BLaER1 (cell line): ENCODE data around the gene BGLAP.
"Not testable (repeated sequence)": the region's sequence is repeated elsewhere in the genome, so short reads cannot be mapped to it uniquely, and the experiment has no call there.

Source experiments
- H3K27ac ChIP-seq: shearing (Covaris generic); formaldehyde crosslinking; 2 replicates; pipeline ENCODE4 v1.8.1; 2022
- H3K27me3 ChIP-seq: shearing (Covaris generic); formaldehyde crosslinking; 2 replicates; pipeline ENCODE4 v1.8.1; 2022
- H3K36me3 ChIP-seq: shearing (Covaris generic); formaldehyde crosslinking; 2 replicates; pipeline ENCODE4 v1.8.1; 2022
- H3K4me1 ChIP-seq: shearing (Covaris generic); formaldehyde crosslinking; 2 replicates; pipeline ENCODE4 v1.8.1; 2022
- H3K4me2 ChIP-seq: shearing (Covaris generic); formaldehyde crosslinking; 2 replicates; pipeline ENCODE4 v1.8.1; 2022
- H3K4me3 ChIP-seq: shearing (Covaris generic); formaldehyde crosslinking; 2 replicates; pipeline ENCODE4 v1.8.1; 2022
- H3K9ac ChIP-seq: shearing (Covaris generic); formaldehyde crosslinking; 2 replicates; pipeline ENCODE4 v1.8.1; 2022
- H3K9me3 ChIP-seq: shearing (Covaris generic); formaldehyde crosslinking; 2 replicates; pipeline ENCODE4 v1.8.1; 2022
- H4K20me1 ChIP-seq: shearing (Covaris generic); formaldehyde crosslinking; 2 replicates; pipeline ENCODE4 v1.8.1; 2022
- Cebpa-rat ChIP-seq: shearing (Covaris generic); IDR thresholded peaks from 2 replicates; pipeline ENCODE4 v1.8.1; 2022

BGLAP gene

GRCh38 chr1:156211243-156211642 lies 30.7 kb upstream of the BGLAP start:
- Histone ChIP-seq H3K27ac (no peak overlapping the region), H3K27me3 (no peaks in the 10 kb centered on the region)

GRCh38 chr1:156212130-156212529 lies 29.9 kb upstream of the BGLAP start:
- H3K27ac ChIP-seq = peak overlapping the region; percentile 97
- H3K9me3 ChIP-seq = peaks cover 3% of the 10 kb centered on the region; the same call in 1 of the 2 replicates
- TF ChIP-seq Cebpa-rat = no peak
- peak overlapping the region; percentile 96 for H3K4me2 ChIP-seq
- peaks cover 23% of the 10 kb centered on the region for H3K4me1 ChIP-seq
- peak overlapping the region; percentile 99 for H3K9ac ChIP-seq
- peaks cover 74% of the 10 kb centered on the region for H3K36me3 ChIP-seq
- peak overlapping the region; percentile 83 for H3K4me3 ChIP-seq
- H4K20me1 ChIP-seq = no peaks in the 10 kb centered on the region
- no peaks in the 10 kb centered on the region for H3K27me3 ChIP-seq

More at GRCh38 chr1:156211243-156211642, 30.7 kb upstream of the BGLAP start:
- H4K20me1 ChIP-seq = no peaks in the 10 kb centered on the region
- no peak overlapping the region for H3K4me2 ChIP-seq
- peaks cover 78% of the 10 kb centered on the region for H3K36me3 ChIP-seq
- no peak overlapping the region for H3K9ac ChIP-seq
- H3K4me3 ChIP-seq = no peak overlapping the region
- H3K4me1 ChIP-seq = peaks cover 23% of the 10 kb centered on the region
- no peak for TF ChIP-seq Cebpa-rat
- H3K9me3 ChIP-seq = no peaks in the 10 kb centered on the region

DNA sequence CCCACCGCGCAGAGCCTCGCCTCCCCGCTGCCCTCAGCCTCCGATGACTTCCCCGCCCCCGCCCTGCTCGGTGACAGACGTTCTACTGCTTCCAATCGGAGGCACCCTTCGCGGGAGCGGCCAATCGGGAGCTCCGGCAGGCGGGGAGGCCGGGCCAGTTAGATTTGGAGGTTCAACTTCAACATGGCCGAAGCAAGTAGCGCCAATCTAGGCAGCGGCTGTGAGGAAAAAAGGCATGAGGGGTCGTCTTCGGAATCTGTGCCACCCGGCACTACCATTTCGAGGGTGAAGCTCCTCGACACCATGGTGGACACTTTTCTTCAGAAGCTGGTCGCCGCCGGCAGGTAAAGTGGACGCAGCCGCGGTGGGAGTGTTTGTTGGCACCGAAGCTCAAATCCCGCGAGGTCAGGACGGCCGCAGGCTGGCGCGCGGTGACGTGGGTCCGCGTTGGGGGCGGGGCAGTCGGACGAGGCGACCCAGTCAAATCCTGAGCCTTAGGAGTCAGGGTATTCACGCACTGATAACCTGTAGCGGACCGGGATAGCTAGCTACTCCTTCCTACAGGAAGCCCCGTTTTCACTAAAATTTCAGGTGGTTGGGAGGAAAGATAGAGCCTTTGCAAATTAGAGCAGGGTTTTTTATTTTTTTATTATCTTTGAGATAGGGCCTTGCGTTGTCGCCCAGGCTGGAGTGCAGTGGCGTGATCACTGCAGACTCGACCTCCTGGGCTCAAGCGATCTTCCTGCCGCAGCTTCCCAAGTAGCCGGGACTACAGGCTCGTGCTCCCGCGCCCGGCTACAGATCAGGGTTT lies 28.9 kb upstream of the BGLAP start, which contains the start of gene PMF1:
PMF1 (plus strand) TSS at position 175 of the 811 bp plus-strand sequence; CDS start at position 184, 9 bp downstream.
- Histone ChIP-seq H3K27me3 (no peaks in the 10 kb centered on the region), H4K20me1 (0 out of 2 replicates have a peak, but pooled peaks cover 6% of the 10 kb centered on the region), H3K9ac (peak within 1 kb of the TSS; percentile 99), H3K27ac (peak within 1 kb of the TSS; percentile 97), H3K4me1 (peaks cover 29% of the 10 kb centered on the region), H3K4me2 (peak within 1 kb of the TSS; percentile 96), H3K36me3 (peaks cover 65% of the 10 kb centered on the region), H3K9me3 (peaks cover 3% of the 10 kb centered on the region; the same call in 1 of the 2 replicates), H3K4me3 (peak within 1 kb of the TSS; percentile 83)
- TF ChIP-seq Cebpa-rat = no peak

GRCh38 chr1:156213644-156213966 lies 28.4 kb upstream of the BGLAP start:
- Histone ChIP-seq H3K27me3 (no peaks in the 10 kb centered on the region), H3K9ac (peak overlapping the region; percentile 99), H3K36me3 (peaks cover 59% of the 10 kb centered on the region), H3K4me1 (peaks cover 29% of the 10 kb centered on the region), H4K20me1 (0 out of 2 replicates have a peak, but pooled peaks cover 6% of the 10 kb centered on the region), H3K4me2 (peak overlapping the region; percentile 96), H3K9me3 (peaks cover 3% of the 10 kb centered on the region; the same call in 1 of the 2 replicates), H3K27ac (peak overlapping the region; percentile 97), H3K4me3 (peak overlapping the region; percentile 83)
- TF ChIP-seq Cebpa-rat = no peak

DNA sequence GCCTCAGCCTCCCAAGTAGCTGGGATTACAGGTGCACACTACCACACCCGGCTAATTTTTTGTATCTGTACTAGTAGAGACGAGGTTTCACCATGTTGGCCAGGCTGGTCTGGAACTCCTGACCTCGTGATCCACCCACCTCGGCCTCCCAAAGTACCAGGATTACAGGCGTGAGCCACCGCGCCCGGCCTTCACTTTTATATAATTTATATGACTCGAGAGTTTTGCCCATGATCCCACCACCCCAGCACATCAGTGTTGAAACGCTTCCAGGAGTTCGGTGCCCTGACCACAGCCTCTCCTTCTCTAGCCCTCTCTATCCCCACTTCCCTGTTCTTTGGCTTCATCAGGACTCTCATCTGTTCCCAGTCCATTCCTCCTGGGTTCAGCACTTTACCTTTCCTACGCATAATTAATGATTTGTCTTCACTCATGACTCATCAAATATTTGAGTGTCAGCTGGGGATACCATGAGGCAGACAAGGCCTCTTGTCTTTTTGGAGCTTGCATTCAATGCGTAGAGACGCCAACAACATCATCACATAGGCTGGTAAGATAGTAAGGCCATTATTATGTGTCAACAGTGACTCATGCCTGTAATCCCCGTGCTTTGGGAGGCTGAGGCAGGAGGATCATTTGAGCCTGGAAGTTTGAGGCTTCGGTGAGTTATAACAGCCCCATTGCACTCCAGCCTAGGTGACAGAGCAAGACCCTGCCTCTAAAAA lies 27.8 kb upstream of the BGLAP start:
- Histone ChIP-seq H3K4me1 (peaks cover 29% of the 10 kb centered on the region), H3K4me3 (peak overlapping the region; percentile 83), H3K36me3 (peaks cover 53% of the 10 kb centered on the region), H3K9ac (peak overlapping the region; percentile 99), H3K9me3 (peaks cover 3% of the 10 kb centered on the region; the same call in 1 of the 2 replicates), H3K4me2 (peak overlapping the region; percentile 96), H3K27ac (0 out of 2 replicates have a peak overlapping the region, but pooled peaks have one; percentile 97), H4K20me1 (0 out of 2 replicates have a peak, but pooled peaks cover 6% of the 10 kb centered on the region), H3K27me3 (no peaks in the 10 kb centered on the region)
- TF ChIP-seq Cebpa-rat = no peak

DNA sequence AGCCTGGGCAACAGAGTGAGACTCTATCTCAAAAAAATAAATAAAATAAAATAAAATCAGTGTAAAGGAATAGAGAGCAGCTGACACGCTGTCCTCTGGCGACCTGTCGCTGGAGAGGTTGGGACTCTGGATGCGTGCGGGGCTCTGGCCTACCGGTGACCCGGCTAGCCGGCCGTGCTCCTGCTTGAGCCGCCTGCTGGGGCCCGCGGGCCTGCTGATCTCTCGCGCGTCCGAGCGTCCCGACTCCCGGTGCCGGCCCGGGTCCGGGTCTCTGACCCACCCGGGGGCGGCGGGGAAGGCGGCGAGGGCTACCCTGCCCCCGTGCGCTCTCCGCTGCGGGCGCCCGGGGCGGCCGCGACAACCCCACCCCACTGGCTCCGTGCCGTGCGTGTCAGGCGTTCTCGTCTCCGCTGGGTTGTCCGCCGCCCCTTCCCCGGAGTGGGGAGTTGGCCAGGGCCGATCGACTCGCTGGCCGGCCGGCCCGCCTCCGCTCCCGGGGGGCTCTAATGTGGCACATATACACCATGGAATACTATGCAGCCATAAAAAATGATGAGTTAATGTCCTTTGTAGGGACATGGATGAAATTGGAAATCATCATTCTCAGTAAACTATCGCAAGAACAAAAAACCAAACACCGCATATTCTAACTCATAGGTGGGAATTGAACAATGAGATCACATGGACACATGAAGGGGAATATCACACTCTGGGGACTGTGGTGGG lies 25.5 kb upstream of the BGLAP start:
- not testable (repeated sequence) for H4K20me1 ChIP-seq, H3K27me3 ChIP-seq, H3K4me3 ChIP-seq, H3K27ac ChIP-seq, H3K9ac ChIP-seq, H3K9me3 ChIP-seq, H3K4me2 ChIP-seq
- Histone ChIP-seq H3K4me1 (peaks cover 35% of the 10 kb centered on the region), H3K36me3 (peaks cover 52% of the 10 kb centered on the region)

GRCh38 chr1:156217871-156218270 lies 24.1 kb upstream of the BGLAP start:
- Histone ChIP-seq H4K20me1 (0 out of 2 replicates have a peak, but pooled peaks cover 12% of the 10 kb centered on the region), H3K4me2 (no peak overlapping the region), H3K36me3 (peaks cover 60% of the 10 kb centered on the region), H3K4me3 (no peak overlapping the region), H3K9ac (no peak overlapping the region), H3K27me3 (no peaks in the 10 kb centered on the region), H3K4me1 (peaks cover 28% of the 10 kb centered on the region), H3K9me3 (peaks cover 3% of the 10 kb centered on the region; the same call in 1 of the 2 replicates), H3K27ac (no peak overlapping the region)
- no peak for TF ChIP-seq Cebpa-rat

- H3K36me3 ChIP-seq = peaks cover 69% of the 10 kb centered on the region
Measured at GRCh38 chr1:156220226-156220625, 21.8 kb upstream of the BGLAP start.

DNA sequence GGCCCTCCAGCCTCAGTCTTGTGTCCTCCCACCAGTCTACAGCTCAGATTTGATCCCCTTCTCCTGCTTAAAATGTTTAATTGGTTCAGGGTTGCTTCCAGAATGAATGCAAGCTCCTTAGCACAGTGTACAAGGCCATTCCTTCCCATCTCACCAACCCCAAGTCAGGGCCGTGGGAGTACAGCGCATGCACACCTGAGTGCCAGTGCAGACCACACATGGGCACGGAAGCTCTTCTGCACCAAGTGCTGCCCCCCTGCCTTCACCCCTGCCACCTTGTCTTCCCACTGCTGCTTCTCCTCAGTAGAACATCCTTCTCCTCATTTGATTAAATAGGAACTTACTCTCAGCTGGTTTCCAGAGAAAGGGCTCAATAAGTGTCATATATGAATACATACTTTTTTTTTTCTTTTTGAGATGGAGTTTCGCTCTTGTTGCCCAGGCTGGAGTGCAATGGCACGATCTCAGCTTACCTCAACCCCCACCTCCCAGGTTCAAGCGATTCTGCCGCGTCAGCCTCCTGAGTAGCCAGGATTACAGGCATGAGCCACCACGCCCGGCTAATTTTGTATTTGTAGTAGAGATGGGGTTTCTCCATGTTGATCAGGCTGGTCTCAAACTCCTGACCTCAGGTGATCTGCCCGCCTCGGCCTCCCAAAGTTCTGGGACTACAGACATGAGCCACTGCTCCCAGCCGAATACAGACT lies 19.8 kb upstream of the BGLAP start:
- Histone ChIP-seq H3K4me1 (peaks cover 32% of the 10 kb centered on the region), H3K27ac (no peak overlapping the region), H3K27me3 (no peaks in the 10 kb centered on the region), H3K36me3 (peaks cover 59% of the 10 kb centered on the region), H3K4me3 (no peak overlapping the region), H3K9me3 (no peaks in the 10 kb centered on the region), H3K4me2 (no peak overlapping the region), H3K9ac (no peak overlapping the region), H4K20me1 (0 out of 2 replicates have a peak, but pooled peaks cover 12% of the 10 kb centered on the region)
- no peak for TF ChIP-seq Cebpa-rat

More at GRCh38 chr1:156220226-156220625, 21.8 kb upstream of the BGLAP start:
- H3K4me1 ChIP-seq = peaks cover 18% of the 10 kb centered on the region
- no peak overlapping the region for H3K27ac ChIP-seq
- H3K9ac ChIP-seq = no peak overlapping the region
- H3K4me2 ChIP-seq = no peak overlapping the region
- H3K4me3 ChIP-seq = no peak overlapping the region
- TF ChIP-seq Cebpa-rat = no peak
- H3K27me3 ChIP-seq = no peaks in the 10 kb centered on the region
- peaks cover 3% of the 10 kb centered on the region; the same call in 1 of the 2 replicates for H3K9me3 ChIP-seq
- H4K20me1 ChIP-seq = 0 out of 2 replicates have a peak, but pooled peaks cover 12% of the 10 kb centered on the region
